Stimulated activated CD4-positive, alpha-beta T cell treated with anti-CD3 and anti-CD28 coated beads, Interleukin-2, amount 100 ng/mL, for 24 hours (primary cell): ENCODE measurements around the gene EVA1B.

ENCODE experiments used
- DNase-seq, 2 donors: peaks; one replicate each; pipeline ENCODE4 v3.0.0-alpha.2; 2020

EVA1B gene

DNA sequence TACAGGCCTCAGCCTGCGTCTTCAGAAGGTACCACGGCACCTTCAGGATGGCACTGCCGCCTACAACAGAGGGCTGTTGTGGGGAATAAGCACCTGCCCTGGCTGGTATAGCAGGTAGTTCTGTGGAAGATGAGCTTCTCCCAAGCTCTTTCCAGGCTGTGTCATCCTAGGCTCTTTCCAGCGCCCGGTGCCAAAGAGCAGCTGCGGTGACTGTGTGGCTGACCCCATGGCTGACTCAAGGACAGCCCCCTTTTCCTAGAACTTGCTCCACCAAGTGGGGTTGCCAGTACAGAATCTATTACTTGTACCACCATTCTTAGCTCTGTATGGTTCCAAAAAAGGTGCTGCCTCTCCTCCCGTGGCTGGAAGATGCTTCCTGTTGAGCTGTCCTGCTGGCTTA is 21.9 kb upstream of the EVA1B start:
- no peak for DNase-seq

DNA sequence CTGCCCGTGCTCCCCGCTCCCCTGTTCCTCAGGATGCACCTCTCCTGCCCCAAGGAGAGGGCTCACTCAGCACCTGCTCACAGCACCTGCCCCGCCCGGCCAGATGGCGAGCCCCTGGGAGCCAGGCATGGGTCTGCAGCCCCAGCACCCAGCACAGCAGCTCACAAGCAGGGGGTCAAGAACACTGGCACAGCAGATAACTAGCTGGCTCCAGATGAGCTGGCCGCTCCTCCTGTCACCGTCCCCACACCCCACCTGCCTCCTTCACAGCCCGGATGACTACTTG is 20.9 kb upstream of the EVA1B start:
- no peak for DNase-seq

DNA sequence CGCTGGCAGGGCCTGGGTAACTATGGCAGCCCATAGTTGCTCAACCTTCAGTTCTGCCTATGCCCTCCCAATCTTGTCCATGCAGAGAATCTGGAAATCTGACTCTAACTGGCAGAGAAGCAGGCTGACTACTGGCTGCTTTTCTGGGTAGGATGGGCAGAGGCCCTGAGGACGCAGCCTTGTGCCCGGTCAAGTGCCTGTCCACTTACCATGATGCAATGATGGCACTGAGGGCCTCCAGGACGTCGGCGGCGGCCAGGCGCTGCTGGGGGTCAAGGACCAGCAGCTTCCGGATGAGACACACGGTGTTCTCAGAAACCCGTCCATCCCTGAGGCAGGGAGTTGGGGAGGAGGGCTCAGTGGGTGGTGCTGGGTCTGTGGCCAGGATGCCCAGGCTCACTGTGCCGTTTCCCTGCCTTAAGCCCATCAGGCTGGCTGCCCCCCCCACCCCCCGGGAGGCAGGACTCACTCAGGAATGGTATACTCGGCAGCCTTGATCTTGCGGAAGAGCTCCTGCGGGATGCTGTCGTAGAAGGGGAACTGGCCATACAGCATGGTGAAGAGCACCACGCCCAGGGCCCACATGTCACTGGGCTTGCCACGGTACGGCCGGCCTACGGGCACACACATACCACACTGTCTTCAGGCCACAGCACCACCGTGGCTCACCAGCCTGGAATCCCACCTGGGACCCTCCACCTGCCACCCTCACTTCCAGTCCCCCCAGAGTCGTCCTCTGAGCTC is 20.4 kb upstream of the EVA1B start:
- no peak for DNase-seq

DNA sequence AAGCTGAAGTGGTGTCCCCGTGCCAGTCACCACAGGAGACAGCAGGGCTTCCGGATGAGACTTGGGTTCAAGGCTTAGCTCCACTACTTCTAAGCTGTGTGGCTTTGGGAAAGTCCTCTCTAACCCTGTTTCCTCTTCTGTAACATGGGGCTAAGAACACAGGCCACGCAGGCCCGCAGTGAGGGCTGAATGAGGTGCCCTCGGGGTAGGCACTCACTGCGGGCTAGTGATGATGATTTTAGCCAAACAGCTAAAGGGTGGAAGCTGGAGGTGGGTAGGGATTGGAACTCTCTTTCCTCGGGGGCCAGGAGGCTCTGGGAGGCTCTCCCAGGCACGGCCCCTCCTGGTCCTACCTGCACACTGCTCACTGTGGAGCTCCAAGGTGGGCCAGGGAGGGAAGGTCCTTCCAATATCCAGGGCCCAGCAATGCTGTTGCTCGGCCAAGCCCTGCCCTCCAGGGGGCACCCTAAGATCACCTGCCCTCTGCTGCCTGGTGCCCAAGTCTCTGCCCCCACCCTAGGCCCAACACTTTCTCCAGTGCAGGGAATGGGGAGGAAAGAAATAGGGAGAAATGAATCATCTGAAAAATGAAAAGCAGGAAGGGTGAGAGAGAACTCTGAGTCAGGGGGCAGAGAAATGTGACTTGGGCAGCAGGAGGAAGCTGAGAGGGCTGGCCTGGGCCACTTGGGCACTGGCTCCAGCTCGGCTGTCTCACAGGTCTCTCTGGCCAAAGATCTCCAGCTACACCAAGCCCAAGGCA is 19.2 kb upstream of the EVA1B start:
- DNase-seq: peak; percentile 61 to 68

DNA sequence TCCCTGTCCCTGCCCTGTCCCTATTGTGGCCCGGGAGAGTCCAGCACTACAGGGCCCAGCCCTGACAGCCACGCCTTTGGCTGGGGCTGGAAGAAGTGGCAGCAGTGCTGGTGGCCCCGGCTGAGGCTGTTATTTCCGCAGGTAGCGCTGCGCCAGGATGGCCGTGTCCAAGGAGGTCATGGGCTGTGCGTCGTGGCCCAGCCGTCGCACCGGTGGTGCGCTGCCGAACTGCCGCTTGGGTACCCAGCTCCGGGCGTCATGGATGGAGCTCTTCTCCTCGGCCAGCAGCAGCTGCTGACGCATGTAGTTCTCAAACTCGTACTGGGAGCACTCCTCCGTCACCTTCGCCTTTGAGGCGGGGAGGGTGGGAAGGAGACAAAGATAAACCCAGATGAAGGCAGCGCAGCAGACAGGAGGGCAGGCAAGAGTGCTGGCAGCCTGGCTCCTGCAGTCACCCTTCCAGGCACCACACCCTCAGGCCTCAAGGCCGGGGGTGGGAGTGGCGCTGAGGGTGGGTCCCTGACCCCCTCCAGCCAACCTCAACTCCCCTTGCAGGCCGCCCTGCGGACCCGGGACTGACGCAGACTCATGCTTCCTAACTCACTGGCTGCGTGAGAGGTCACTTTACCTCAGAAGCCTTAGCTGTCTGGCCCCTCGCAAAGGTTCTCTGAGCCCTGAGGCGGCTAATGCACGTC is 18.3 kb upstream of the EVA1B start:
- DNase-seq: no peak

DNA sequence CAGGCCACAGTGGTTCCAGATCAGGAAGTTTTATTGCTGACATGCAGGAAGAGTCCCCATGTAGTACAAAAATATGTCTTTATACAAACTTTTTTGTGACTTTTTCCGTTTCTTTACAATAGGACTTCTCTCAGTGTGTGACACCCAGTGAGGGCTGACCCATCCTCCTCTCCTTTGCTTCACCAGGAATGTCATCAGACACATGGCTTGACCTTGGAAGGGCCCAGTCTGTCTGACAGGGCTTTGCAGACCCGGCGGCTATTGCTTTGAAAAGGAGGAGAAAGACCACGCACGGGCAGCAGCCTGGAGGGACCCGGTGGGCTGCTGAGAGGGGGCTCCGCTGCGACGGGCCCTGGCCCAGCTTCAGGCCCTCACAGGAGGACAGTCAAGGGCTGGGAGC is 16.2 kb upstream of the EVA1B start:
- DNase-seq: no peak

DNA sequence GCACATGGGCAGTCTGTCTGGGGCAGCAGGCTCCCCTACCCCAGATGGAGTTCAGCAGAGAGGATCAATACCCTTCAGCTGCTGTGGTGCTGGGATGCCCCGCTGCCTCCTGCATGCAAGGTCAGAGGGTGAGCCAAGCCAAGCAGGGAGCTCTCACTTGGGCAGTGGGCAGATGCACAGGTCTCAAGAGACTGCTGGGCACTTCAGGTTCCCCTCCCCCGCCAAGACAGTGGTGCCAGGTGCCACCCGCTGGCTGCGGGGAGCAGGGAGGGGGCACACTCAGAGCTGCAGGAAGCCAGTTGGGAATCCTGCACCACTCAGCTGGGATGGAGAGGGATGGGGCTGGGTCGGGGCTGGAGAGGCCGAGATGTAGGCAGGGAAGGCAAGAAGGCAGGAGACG is 15.8 kb upstream of the EVA1B start:
- DNase-seq: no peak

DNA sequence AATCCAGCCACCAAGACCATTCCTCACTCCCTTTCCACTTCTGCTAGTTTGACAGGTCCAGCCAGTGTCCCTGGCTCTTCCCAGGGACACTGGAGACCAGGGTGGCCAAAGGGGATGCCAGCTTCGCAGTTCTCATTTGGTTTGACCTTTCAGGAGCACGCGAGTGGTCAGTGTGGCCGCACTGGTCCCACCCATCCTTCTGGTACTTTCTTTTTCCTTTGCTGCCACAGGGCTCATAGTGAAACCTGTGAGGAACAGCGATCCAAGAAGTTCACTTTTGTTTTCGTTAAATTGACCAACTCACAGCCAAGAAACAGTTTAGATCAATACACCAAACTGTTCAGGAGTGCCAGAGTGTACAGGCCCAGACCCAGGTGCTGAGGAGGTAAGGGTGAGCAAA is 14.4 kb upstream of the EVA1B start:
- no peak for DNase-seq

DNA sequence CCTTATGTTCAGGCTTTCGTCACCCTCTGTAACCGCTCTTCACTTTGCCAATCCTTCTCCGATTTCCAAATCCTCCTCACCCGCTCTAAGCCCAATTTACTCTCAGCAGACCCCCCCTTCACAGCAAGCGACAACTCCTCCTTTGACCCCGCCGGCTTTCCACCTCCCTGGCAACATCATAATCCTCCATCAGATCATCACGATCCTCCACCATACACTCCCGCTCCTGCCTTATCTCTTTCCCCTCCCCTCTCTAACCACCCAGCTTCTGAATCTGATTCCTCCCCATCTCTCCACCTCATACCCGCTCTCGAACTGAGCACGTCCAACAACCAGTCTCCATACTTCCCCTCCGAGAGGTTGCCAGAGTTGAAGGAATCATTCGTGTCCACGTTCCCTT is 7.5 kb upstream of the EVA1B start:
- no peak for DNase-seq

DNA sequence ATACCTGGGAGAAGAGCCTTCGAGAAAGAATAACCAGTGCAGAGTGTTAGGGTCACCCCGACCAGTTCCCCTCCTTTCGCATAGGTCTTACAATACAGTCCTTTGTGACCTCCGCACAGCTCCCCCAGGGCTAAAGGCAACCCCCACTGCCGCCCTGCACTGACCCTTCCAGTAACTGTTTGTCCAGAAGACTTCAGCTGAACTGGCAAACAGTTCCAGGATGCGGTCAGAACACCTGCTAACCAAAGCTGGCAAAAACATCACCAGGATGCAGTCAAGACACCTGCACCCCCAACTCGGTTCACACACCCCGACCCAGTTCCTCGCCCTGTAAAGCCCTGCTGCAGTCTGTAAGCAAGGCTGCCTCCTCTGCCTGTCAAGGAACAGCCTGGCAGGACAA is 6.4 kb upstream of the EVA1B start:
- no peak for DNase-seq

DNA sequence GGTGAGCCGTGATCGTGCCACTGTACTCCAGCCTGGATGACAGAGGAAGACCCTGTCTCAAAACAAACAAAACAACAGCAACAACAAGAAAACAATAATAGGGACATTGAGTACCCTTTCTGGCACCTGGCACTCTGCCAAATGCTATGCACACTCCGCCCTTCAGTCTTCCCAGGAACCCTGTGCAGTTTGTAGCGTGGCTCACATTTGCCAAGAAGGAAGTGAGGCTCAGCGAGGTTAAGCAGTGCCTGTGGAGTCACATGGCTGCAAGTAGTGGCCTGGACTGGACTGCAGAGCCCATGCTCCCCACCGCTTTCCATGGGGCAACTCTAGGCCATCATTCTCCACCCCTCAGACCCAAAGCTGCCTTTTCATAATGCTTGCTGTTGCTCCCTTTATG is 5.3 kb upstream of the EVA1B start:
- DNase-seq: no peak

DNA sequence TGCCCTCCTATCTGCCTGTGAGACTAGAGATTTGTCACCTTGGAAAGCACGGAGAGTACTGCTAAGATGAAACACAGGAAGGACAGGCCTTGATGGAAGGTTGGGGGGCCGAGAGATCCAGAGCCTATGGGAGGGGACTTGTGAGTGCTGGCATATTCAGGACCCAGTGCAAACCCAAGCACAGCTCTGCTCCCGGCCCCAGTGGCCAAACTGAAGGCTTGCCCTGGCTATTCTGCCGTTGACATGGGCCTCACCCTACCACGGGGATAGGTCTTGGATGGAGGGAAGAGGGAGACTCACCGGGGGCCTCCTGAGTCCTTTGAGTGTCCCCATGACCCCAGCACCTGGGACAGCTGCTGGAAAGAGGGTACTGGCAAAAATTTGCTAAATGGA is 4.6 kb upstream of the EVA1B start:
- no peak for DNase-seq

DNA sequence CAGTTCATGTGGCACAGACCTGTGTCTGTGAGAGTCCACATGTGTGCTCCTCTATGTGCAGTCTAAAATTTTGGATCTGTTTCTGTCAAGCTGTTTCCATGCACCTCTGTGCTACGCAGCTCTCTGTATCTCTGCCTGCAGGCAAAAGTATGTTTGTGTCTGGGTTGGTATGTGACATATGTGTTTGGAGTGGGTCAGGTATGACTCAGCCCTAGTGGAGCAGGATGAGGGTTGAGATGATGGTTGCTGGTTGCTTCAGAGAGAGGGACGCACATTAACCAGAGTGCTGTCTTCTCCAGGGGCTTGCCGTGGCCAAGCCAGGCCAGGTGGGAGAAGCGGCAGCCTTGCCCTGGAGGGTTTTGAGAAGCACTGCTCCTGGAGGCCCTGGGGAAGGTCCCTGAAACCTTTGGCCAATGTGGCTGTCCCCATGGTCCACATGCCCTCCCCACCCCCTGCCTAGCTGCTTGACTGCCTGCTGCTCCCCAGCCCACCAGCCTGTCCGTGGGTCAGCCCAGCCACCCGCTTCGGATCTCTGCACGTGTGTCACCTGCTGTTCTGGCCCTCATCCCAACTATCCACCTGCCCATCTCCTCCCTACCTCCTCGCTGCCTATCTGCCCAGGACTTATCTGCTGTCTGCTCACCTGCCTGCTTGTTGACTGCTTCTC is 4.1 kb upstream of the EVA1B start:
- no peak for DNase-seq

DNA sequence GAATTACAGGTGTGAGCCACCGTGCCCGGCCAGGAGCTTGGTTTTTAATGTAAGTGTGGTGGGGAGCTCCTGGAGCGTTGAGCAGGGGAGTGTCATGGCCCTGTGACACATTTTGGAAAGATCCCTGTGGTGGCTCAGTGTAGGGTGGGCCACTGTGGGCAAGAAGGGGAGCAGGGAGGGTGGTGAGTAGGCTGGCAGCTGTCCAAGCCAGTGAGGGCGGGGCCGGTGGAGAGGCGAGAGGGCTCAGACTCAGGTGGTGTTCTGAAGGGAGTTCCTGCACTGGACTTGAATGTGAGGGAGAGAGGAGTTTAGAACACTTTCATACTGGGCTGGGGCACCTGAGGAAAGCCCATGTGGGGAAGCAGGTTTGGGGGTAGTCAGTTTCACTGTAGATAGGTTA is 3.1 kb upstream of the EVA1B start:
- DNase-seq: no peak

DNA sequence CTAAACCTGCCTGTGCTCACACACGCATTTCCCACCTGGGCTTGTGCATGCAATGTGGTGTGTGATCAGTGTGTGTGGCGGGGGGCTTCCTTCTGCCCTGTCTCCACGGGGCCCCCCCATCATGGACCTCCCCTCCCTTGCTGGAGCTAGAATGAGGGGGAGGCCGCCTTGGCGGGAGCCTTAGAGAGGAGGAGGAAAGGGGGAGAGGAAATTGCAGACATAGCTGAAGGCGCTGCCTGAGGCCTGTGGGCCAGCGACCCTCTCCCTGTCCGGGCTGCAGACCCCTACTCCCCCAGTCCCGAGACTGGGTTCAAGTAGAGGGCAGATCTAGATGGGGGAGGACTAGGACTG is 883 bp upstream of the EVA1B start:
- no peak for DNase-seq

DNA sequence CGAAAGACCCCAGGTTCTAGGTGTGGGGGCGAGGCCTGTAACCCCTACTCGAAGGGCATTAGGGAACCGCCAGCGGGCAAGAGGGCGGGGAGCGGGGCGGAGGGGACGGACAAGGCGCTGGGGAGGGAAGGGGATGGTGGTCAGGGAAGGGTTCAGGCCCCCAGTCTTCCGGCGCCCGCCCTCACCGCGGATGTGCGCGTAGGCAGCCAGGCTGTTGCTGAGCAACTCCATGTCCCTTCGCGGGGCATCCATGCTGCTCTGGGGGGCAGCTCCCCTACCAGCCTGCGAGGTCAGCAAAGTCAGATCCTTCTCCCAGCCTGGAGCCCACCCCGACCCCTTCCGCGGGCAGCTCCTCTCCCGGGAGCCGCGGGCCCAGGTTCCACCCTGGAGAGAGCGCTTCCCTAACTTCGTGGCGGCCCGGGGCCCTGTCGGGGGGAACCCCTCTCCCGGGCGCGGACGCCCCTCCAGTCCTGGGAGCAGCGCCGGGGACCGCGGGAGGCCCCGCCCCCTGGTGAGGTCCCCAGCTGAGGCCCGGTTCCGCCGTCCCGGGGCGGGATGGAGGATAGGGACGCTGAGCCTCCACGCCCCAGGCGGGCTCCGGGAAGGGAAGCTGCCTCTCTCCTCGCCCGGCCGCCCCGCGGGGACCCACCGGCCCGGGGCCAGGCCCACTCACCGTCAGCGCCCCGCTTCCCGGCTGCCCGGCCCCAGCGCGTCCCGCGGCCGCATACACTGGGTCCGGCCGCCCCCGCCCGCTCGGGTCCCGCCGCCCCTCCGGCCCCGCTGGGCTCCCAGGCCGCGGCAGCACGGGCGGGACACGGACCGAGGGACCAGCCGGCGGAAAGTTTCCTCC is 434 bp downstream of the EVA1B start:
- peak; percentile 38 to 46 for DNase-seq

DNA sequence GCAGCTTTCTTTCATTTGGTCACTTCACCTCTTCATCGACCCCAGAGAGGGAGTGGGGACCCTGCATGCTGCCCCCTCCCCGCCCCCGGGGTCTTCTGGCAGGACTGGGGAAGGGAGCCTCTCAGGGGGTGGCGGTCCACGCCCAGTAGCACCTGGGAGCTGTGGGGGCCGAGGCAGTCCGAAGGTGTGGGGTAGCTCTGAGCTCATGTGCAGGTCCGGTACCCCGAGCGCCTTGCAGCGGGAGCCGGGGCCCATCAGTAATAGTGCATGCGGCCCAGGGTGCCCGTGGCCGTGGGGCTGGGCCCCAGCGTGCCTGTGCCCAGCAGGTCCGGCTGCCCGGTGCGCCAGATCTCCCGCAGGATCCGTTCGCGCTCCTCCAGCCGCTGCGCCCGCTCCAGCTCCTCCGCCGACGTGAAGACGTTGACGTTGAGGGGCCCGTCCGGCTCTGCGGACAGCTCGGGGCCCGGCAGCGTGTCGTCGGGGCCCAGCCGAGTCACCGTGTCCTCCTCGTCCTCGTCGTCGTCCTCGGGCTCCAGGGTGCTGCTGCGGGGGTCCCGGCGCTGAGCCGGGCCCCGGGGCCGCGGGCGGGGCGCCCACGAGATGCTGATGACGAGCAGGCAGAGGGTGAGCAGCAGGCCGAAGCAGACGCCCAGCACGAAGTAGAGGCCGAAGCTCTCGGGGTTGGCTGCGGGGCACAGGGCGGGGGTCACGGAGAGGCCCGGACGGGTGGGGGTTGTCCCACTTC is 1.2 kb downstream of the EVA1B start:
- no peak for DNase-seq

DNA sequence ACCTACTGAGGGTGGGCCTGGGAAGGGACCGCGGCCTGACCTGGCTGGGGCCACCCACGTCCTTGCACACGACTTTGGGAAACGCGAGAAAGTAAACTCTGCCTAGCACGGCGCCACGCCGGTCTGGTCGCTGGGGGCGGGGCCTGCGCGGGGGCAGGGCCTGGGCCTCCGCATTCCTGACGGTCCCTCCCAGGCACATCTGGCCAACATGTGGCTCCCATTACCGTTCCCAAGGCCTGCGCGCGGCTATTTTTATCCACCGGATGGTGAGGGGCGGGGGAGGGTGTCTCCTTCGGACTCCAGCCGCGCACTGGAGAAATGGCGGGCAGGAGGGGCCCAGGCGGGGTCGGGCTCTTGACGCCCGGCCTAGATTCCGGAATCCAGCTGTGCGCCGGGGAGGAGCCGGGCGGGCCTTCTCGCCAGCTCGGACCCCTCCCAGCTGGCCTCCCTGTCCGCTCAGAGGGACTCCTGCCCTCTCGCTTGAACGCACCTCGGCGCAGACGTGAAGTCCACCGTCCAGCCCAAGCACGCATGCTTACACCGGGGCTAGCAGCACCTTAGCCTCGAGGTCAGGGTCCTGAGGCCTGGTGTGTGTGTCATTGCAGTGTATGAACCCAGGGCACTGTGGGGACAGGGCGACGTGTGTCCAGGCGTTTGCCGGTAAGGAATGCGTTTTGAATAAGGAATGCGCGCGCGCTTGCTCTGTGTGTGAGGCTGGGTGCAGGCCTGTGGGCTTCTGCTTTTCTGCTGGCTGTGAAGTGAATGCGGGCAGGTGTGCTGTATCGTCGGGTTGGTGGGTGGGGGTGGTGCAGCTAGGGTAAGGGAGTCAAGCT is 2.1 kb downstream of the EVA1B start:
- peak in 1 of 2 donors; percentile 61 for DNase-seq

DNA sequence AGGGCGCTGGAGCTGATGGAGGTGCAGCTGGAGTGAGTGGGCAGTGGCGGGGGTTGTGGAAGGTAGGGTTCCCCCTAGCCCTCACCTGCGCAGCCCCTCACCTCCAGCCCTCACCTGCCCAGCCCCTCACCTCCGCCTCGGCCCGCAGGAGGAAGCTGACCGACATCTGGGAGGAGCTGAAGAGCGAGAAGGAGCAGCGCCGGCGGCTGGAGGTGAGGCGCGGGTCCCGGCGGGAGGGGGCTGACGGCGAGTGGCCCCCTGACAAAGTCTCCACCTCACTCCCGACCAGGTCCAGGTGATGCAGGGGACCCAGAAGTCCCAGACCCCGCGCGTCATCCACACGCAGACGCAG is 2.7 kb downstream of the EVA1B start:
- no peak for DNase-seq

DNA sequence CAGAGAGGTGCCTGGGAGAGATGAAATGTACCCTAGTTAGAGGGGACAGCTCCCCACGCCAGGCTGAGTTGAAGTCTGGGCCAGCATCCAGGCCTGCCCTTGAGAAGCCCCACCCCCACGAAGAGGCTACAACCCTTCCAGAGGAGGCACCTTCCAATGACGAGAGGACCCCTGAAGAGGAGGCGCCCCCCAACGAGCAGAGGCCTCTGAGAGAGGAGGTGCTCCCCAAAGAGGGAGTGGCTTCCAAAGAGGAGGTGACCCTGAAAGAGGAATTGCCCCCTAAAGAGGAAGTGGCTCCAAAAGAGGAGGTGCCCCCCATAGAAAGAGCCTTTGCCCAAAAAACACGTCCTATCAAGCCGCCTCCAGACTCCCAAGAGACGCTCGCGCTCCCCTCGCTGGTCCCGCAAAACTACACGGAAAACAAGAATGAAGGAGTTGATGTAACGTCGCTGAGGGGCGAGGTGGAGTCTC is 3.1 kb downstream of the EVA1B start:
- DNase-seq: no peak

DNA sequence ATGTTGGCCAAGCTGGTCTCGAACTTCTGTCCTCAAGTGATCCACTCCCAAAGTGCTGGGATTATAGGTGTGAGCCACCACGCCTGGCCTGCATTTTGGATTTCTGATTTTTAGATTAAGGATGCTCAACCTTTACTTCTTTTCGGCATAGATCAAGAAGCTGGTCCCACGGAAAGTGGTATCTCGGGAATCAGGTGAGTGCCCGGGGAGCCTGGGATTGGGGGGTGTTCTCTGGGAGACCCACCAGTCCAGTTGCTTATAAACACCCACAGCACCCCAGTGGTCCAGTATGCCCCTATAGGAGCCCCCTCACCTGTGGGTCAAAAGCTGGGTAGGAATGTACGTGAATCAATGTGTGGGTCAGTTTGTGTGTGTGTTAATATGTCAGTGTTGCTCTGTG is 14.0 kb downstream of the EVA1B start:
- DNase-seq: no peak
